DND-41 (cell line): Measurements from ENCODE around the gene ZNF701.
"Not testable (repeated sequence)": the region's sequence is repeated elsewhere in the genome, so short reads cannot be mapped to it uniquely, and the experiment has no call there.

Source experiments
- ATAC-seq: fragments of 200-7000 bp; cut with Tn5 transposase; 3 replicates; pipeline ENCODE4 v1.9.1; 2021; ENCODE audit warnings: low read depth; ENCODE audit not compliant: insufficient read depth
- DNase-seq: peaks from one replicate; pipeline ENCODE4 v3.0.0-alpha.2; 2020
- H2AFZ ChIP-seq: 2 replicates; pipeline ENCODE4 v1.6.0; 2012; ENCODE audit warnings: low read depth, low read length
- H3K27ac ChIP-seq: 2 replicates; pipeline ENCODE4 v1.5.1; 2012; ENCODE audit warnings: low read length, inconsistent platforms
- H3K27me3 ChIP-seq: fragments of 200-600 bp; sonication (generic); 2 replicates; pipeline ENCODE4 v1.6.0; 2012; ENCODE audit warnings: low read length, mild to moderate bottlenecking, inconsistent platforms; ENCODE audit not compliant: insufficient read depth, poor library complexity
- H3K36me3 ChIP-seq: 2 replicates; pipeline ENCODE4 v1.5.1; 2012; ENCODE audit warnings: low read length, inconsistent platforms; ENCODE audit not compliant: insufficient read depth
- H3K4me1 ChIP-seq: 2 replicates; pipeline ENCODE4 v1.5.1; 2012; ENCODE audit warnings: mild to moderate bottlenecking, low read length; ENCODE audit not compliant: insufficient read depth
- H3K4me2 ChIP-seq: 2 replicates; pipeline ENCODE4 v1.6.0; 2012; ENCODE audit warnings: mild to moderate bottlenecking, moderate library complexity, low read length, inconsistent platforms; ENCODE audit not compliant: insufficient read depth
- H3K4me3 ChIP-seq, 2 experiments: fragments of 200-600 bp in 1 of 2; shearing (Covaris generic) in 1 of 2; 2 replicates each; pipeline ENCODE4 v1.5.1; 2012 to 2016; ENCODE audit warnings: inconsistent platforms in 2 of 2, low read length in 2 of 2, mild to moderate bottlenecking in 2 of 2, low read depth in 1 of 2, moderate library complexity in 1 of 2
- H3K79me2 ChIP-seq: 2 replicates; pipeline ENCODE4 v1.6.0; 2012; ENCODE audit warnings: low read length, inconsistent platforms; ENCODE audit not compliant: insufficient read depth
- H3K9ac ChIP-seq: 2 replicates; pipeline ENCODE4 v1.6.0; 2012; ENCODE audit warnings: low read depth, mild to moderate bottlenecking, inconsistent platforms, low read length, moderate library complexity
- H3K9me3 ChIP-seq: 2 replicates; pipeline ENCODE4 v1.5.1; 2012; ENCODE audit warnings: low read length, moderate library complexity, mild to moderate bottlenecking, inconsistent platforms; ENCODE audit not compliant: insufficient read depth, severe bottlenecking
- H4K20me1 ChIP-seq: 2 replicates; pipeline ENCODE4 v1.6.0; 2012; ENCODE audit warnings: low read length; ENCODE audit not compliant: insufficient read depth
- EZH2 ChIP-seq: IDR thresholded peaks from 3 replicates; pipeline ENCODE4 v1.6.1; 2012; ENCODE audit warnings: borderline replicate concordance, low read depth, mild to moderate bottlenecking, moderate library complexity, low read length, inconsistent platforms; ENCODE audit not compliant: severe bottlenecking
- TF ChIP-seq, protein P1 (sequence below): IDR thresholded peaks from 2 replicates; pipeline ENCODE4 v1.5.1; 2012; ENCODE audit warnings: borderline replicate concordance, low read length, moderate library complexity, mild to moderate bottlenecking; ENCODE audit not compliant: poor library complexity, severe bottlenecking; ENCODE audit errors: extremely low read depth

Gene ZNF701

GRCh38 chr19:52566121-52566520, 4.0 kb upstream of the ZNF701 start:
- no peak overlapping the region for H3K4me3 ChIP-seq
- ATAC-seq: no peak
- TF ChIP-seq, protein P1, sequence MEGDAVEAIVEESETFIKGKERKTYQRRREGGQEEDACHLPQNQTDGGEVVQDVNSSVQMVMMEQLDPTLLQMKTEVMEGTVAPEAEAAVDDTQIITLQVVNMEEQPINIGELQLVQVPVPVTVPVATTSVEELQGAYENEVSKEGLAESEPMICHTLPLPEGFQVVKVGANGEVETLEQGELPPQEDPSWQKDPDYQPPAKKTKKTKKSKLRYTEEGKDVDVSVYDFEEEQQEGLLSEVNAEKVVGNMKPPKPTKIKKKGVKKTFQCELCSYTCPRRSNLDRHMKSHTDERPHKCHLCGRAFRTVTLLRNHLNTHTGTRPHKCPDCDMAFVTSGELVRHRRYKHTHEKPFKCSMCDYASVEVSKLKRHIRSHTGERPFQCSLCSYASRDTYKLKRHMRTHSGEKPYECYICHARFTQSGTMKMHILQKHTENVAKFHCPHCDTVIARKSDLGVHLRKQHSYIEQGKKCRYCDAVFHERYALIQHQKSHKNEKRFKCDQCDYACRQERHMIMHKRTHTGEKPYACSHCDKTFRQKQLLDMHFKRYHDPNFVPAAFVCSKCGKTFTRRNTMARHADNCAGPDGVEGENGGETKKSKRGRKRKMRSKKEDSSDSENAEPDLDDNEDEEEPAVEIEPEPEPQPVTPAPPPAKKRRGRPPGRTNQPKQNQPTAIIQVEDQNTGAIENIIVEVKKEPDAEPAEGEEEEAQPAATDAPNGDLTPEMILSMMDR: no peak
- no peak for TF ChIP-seq EZH2
- H3K27ac ChIP-seq: no peak overlapping the region
- no peak overlapping the region for H2AFZ ChIP-seq
- H3K9me3 ChIP-seq: no peaks in the 10 kb centered on the region
- no peak overlapping the region for H3K9ac ChIP-seq
- no peaks in the 10 kb centered on the region for H3K27me3 ChIP-seq
- no peak for DNase-seq
- H3K79me2 ChIP-seq: peaks cover 24% of the 10 kb centered on the region
- peaks cover 35% of the 10 kb centered on the region for H3K36me3 ChIP-seq
- H3K4me2 ChIP-seq: no peak overlapping the region
- H3K4me1 ChIP-seq: peaks cover 11% of the 10 kb centered on the region
- no peaks in the 10 kb centered on the region for H4K20me1 ChIP-seq

DNA sequence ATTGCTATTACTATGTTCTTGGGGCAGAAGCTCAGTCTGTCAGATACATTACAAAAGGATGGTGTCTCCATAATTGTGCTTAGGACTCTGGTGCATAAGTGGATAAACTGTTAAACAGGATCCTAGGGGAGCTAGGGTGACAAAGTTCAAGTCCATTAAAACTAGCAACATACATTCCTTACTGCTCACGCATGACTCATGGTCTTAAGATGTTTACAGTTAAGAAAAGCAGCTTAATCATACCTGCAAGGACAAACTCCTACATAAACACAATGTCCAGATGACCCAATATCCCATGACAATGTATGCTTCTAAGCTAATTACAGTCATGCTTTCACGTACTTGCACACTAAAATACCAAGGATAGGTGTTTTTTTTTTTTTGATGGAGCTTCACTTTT, 3.5 kb upstream of the ZNF701 start:
- Histone ChIP-seq H3K4me3 (no peak overlapping the region), H3K4me1 (peaks cover 15% of the 10 kb centered on the region), H3K9me3 (no peaks in the 10 kb centered on the region), H3K36me3 (peaks cover 31% of the 10 kb centered on the region), H3K9ac (no peak overlapping the region), H3K27me3 (no peaks in the 10 kb centered on the region), H4K20me1 (no peaks in the 10 kb centered on the region), H3K79me2 (peaks cover 27% of the 10 kb centered on the region), H3K27ac (no peak overlapping the region), H3K4me2 (no peak overlapping the region), H2AFZ (no peak overlapping the region)
- DNase-seq (no peak), ATAC-seq (no peak)
- no peak for TF ChIP-seq EZH2
- TF ChIP-seq, protein P1: no peak

DNA sequence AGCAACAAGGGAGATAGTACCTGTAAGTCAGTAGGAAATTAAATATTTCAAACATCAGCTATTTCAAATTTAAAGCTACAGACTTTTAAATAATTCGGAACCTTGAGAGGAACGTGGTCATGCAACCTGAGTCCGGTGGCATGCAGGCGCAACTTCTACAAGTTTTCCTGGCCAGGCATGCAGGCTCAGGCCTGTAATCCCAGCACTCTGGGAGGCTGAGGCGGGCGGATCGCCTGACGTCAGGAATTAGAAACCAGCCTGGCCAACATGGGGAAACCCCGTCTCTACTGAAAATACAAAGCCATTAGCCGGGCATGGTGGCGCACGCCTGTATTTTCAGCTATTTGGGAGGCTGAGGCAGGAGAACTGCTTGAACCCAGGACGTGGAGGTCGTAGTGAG, 2.2 kb upstream of the ZNF701 start:
- Histone ChIP-seq H4K20me1 (peaks cover 4% of the 10 kb centered on the region; the same call in 1 of the 2 replicates), H3K9ac (no peak overlapping the region), H3K36me3 (peaks cover 28% of the 10 kb centered on the region), H3K4me1 (peaks cover 28% of the 10 kb centered on the region), H3K4me3 (no peak overlapping the region), H2AFZ (no peak overlapping the region), H3K27ac (no peak overlapping the region), H3K9me3 (no peaks in the 10 kb centered on the region), H3K79me2 (peaks cover 27% of the 10 kb centered on the region), H3K4me2 (no peak overlapping the region), H3K27me3 (no peaks in the 10 kb centered on the region)
- ATAC-seq (no peak), DNase-seq (no peak)
- TF ChIP-seq, protein P1: no peak
- TF ChIP-seq EZH2: no peak

DNA sequence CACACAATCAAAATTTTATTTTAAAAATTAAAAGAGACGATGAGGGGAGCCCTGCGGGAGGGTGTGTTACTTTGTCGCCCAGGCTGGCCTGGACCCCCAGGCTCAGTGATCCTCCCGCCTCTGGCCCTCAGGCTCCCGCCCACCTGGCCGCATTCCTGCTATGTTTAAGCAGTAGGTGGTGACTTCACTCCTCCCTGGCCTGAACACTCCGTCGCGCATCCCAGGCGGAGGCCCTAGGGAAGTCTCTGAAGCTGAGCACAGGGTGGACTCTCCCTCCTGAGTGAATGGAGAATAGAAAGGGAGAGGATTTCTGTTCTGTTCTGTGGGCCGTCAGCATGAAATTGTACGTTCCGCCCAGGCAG, 468 bp upstream of the ZNF701 start:
- H3K36me3 ChIP-seq: peaks cover 30% of the 10 kb centered on the region
- peak overlapping the region; percentile 74 for H3K4me2 ChIP-seq
- peak overlapping the region; percentile 83 for H3K9ac ChIP-seq
- H4K20me1 ChIP-seq: peaks cover 13% of the 10 kb centered on the region; the same call in 1 of the 2 replicates
- H3K79me2 ChIP-seq: peaks cover 43% of the 10 kb centered on the region
- H2AFZ ChIP-seq: peak overlapping the region; percentile 56
- H3K4me1 ChIP-seq: peaks cover 32% of the 10 kb centered on the region
- not testable (repeated sequence) for H3K27me3 ChIP-seq, H3K9me3 ChIP-seq, DNase-seq
- ATAC-seq: peak; percentile 20
- peak overlapping the region; percentile 11; the same call in 1 of the 2 replicates for H3K27ac ChIP-seq
- H3K4me3 ChIP-seq: peak overlapping the region; percentile 6 to 85; a peak in 3 of 4 replicates
